ENCODE results near the gene TSPAN14. TPM values are rescaled to one million over a fixed set of nuclear protein-coding genes. Genes with fewer than 3 reads are reported as not detected.

TSPAN14 gene
- polyA plus RNA-seq, 3 donors, result 123 to 160 (median 146) TPM

- H3K79me2 ChIP-seq (ENCODE audit: insufficient read depth, low read length), result peaks cover 100% of the 10 kb centered on the region
- intact Hi-C loops (cut with micrococcal nuclease), result no loop called here
- Mint-ChIP-seq H3K4me1 (peaks cover 93% of the 10 kb centered on the region), H3K27me3 (ENCODE audit: low read depth in 3 of 3) (peaks cover 0 to 2% (median 0%) of the 10 kb centered on the region in 3 donors), H3K9me3 (peaks cover 0 to 1% (median 0%) of the 10 kb centered on the region in 7 donors), H3K4me3 (peak overlapping the region in 1 of 2 donors; percentile 48), H3K36me3 (peaks cover 29 to 49% of the 10 kb centered on the region in 2 donors), H3K27ac (peak overlapping the region; percentile 60 to 94 (median 75))
- H3K9ac ChIP-seq (ENCODE audit: insufficient read depth, low read length, poor library complexity, severe bottlenecking), result peak overlapping the region; percentile 17
- H4K20me1 ChIP-seq (ENCODE audit: insufficient read depth, low read length), result peaks cover 100% of the 10 kb centered on the region
- no peaks in the 10 kb centered on the region for H3K9me3 ChIP-seq (replicated peaks in 1 of 2; ENCODE audit: control insufficient read depth in 1 of 2, insufficient read depth in 1 of 2, low read length in 2 of 2)
- peak overlapping the region; percentile 1 for H3K4me2 ChIP-seq (replicated peaks; ENCODE audit: extremely low read depth, low read length, poor library complexity, severe bottlenecking)
- no peak for TF ChIP-seq CTCF (IDR thresholded peaks at IDR 0.05)
- peak overlapping the region; percentile 35 to 92 for H3K27ac ChIP-seq (ENCODE audit: low read depth in 1 of 2, low read length in 2 of 2)
- H3K4me3 ChIP-seq (replicated peaks in 1 of 3; ENCODE audit: low read depth in 2 of 3, low read length in 3 of 3), result no peak overlapping the region
- H3K27me3 ChIP-seq (ENCODE audit: control insufficient read depth in 2 of 2, insufficient read depth in 2 of 2, low read length in 2 of 2), result no peaks in the 10 kb centered on the region
- 85% methylated on average over 13 of the region's 14 CpGs for WGBS (ENCODE audit: insufficient coverage)
- no peak for DNase-seq
- H3K36me3 ChIP-seq (replicated peaks in 1 of 2; ENCODE audit: control insufficient read depth in 1 of 2, insufficient read depth in 2 of 2, low read length in 2 of 2), result peaks cover 12 to 26% of the 10 kb centered on the region in 2 donors
- H2AFZ ChIP-seq (ENCODE audit: insufficient read depth, low read depth, low read length, poor library complexity, severe bottlenecking), result no peak overlapping the region
- peaks cover 90 to 91% of the 10 kb centered on the region in 2 donors for H3K4me1 ChIP-seq (ENCODE audit: control insufficient read depth in 1 of 2, insufficient read depth in 2 of 2, low read length in 2 of 2)
These were observed 10.7 kb downstream of the TSPAN14 start for GRCh38 chr10:80464557-80465450.

- H3K4me3 ChIP-seq (replicated peaks in 1 of 3; ENCODE audit: low read depth in 2 of 3, low read length in 3 of 3), result no peak overlapping the region
- no peak for DNase-seq
- no peak overlapping the region for H2AFZ ChIP-seq (ENCODE audit: insufficient read depth, low read depth, low read length, poor library complexity, severe bottlenecking)
- Mint-ChIP-seq H3K36me3 (peaks cover 33 to 53% of the 10 kb centered on the region in 2 donors), H3K4me3 (peak overlapping the region in 1 of 2 donors; percentile 48), H3K9me3 (no peaks in the 10 kb centered on the region), H3K27ac (peak overlapping the region in 6 of 7 donors; percentile 7 to 94 (median 80)), H3K4me1 (peaks cover 87% of the 10 kb centered on the region), H3K27me3 (ENCODE audit: low read depth in 3 of 3) (peaks cover 0 to 2% (median 0%) of the 10 kb centered on the region in 3 donors)
- no peak overlapping the region for H3K4me2 ChIP-seq (replicated peaks; ENCODE audit: extremely low read depth, low read length, poor library complexity, severe bottlenecking)
- peaks cover 100% of the 10 kb centered on the region for H4K20me1 ChIP-seq (ENCODE audit: insufficient read depth, low read length)
- H3K36me3 ChIP-seq (replicated peaks in 1 of 2; ENCODE audit: control insufficient read depth in 1 of 2, insufficient read depth in 2 of 2, low read length in 2 of 2), result peaks cover 19 to 32% of the 10 kb centered on the region in 2 donors
- peaks cover 84 to 85% of the 10 kb centered on the region in 2 donors for H3K4me1 ChIP-seq (ENCODE audit: control insufficient read depth in 1 of 2, insufficient read depth in 2 of 2, low read length in 2 of 2)
- peaks cover 100% of the 10 kb centered on the region for H3K79me2 ChIP-seq (ENCODE audit: insufficient read depth, low read length)
- no peaks in the 10 kb centered on the region for H3K9me3 ChIP-seq (replicated peaks in 1 of 2; ENCODE audit: control insufficient read depth in 1 of 2, insufficient read depth in 1 of 2, low read length in 2 of 2)
- H3K27me3 ChIP-seq (ENCODE audit: control insufficient read depth in 2 of 2, insufficient read depth in 2 of 2, low read length in 2 of 2), result no peaks in the 10 kb centered on the region
- intact Hi-C loops (cut with micrococcal nuclease), result no loop called here
- TF ChIP-seq CTCF (IDR thresholded peaks at IDR 0.05), result no peak
- peak overlapping the region; percentile 17 for H3K9ac ChIP-seq (ENCODE audit: insufficient read depth, low read length, poor library complexity, severe bottlenecking)
- H3K27ac ChIP-seq (ENCODE audit: low read depth in 1 of 2, low read length in 2 of 2), result peak overlapping the region; percentile 29 to 92
- 80% methylated on average over 1 of the region's 3 CpGs for WGBS (ENCODE audit: insufficient coverage)
These were observed 11.3 kb downstream of the TSPAN14 start for GRCh38 chr10:80465451-80465835.

Measured in CD14-positive monocyte (primary cell).